Trophoblast cell (in vitro differentiated cells and primary cell): ENCODE results near the gene SMIM28.
A peak's percentile ranks its signal among the peaks of the same experiment; 100 is the strongest.

Experiments
- DNase-seq, 2 donors: peaks; one replicate each; pipeline ENCODE4 v3.0.0-alpha.2; 2016
- H2AFZ ChIP-seq: 2 replicates; pipeline ENCODE4 v1.6.1; 2013; ENCODE audit warnings: low read length, moderate library complexity, mild to moderate bottlenecking; ENCODE audit not compliant: insufficient read depth, poor library complexity
- H2AK5ac ChIP-seq: 2 replicates; pipeline ENCODE4 v1.6.1; 2013; ENCODE audit warnings: mild to moderate bottlenecking, low read length
- H2BK120ac ChIP-seq: 2 replicates; pipeline ENCODE4 v1.6.1; 2013; ENCODE audit warnings: low read length, mild to moderate bottlenecking, moderate library complexity; ENCODE audit not compliant: insufficient read depth, poor library complexity
- H2BK12ac ChIP-seq: 2 replicates; pipeline ENCODE4 v1.6.1; 2013; ENCODE audit warnings: mild to moderate bottlenecking, low read length, moderate library complexity
- H2BK5ac ChIP-seq: 2 replicates; pipeline ENCODE4 v1.6.1; 2013; ENCODE audit warnings: low read length, low read depth, moderate library complexity, mild to moderate bottlenecking; ENCODE audit not compliant: poor library complexity
- H3K14ac ChIP-seq: 2 replicates; pipeline ENCODE4 v1.6.1; 2013; ENCODE audit warnings: mild to moderate bottlenecking, low read length
- H3K18ac ChIP-seq: 2 replicates; pipeline ENCODE4 v1.6.1; 2013; ENCODE audit warnings: mild to moderate bottlenecking, low read length
- H3K23ac ChIP-seq: 2 replicates; pipeline ENCODE4 v1.6.1; 2013; ENCODE audit warnings: low read length
- H3K27ac ChIP-seq: 2 replicates; pipeline ENCODE4 v1.5.1; 2013; ENCODE audit warnings: low read depth, mild to moderate bottlenecking, inconsistent platforms, low read length, moderate library complexity
- H3K27me3 ChIP-seq: 2 replicates; pipeline ENCODE4 v1.6.1; 2013; ENCODE audit warnings: inconsistent platforms, mild to moderate bottlenecking, low read length, moderate library complexity; ENCODE audit not compliant: insufficient read depth
- H3K36me3 ChIP-seq, 2 experiments: 1 replicate in 1 of 2; 2 replicates in 1 of 2; pipeline ENCODE4 v1.6.1; 2013; ENCODE audit warnings: low read length in 2 of 2, mild to moderate bottlenecking in 2 of 2, moderate library complexity in 1 of 2; ENCODE audit not compliant: insufficient read depth in 2 of 2, control insufficient read depth in 1 of 2
- H3K4ac ChIP-seq: 2 replicates; pipeline ENCODE4 v1.6.1; 2013; ENCODE audit warnings: low read depth, mild to moderate bottlenecking, low read length, moderate library complexity
- H3K4me1 ChIP-seq, 2 experiments: 1 replicate in 1 of 2; 2 replicates in 1 of 2; pipeline ENCODE4 v1.6.1; 2013; ENCODE audit warnings: low read length in 2 of 2, mild to moderate bottlenecking in 2 of 2, moderate library complexity in 1 of 2; ENCODE audit not compliant: insufficient read depth in 2 of 2, control insufficient read depth in 1 of 2
- H3K4me2 ChIP-seq: 2 replicates; pipeline ENCODE4 v1.6.1; 2013; ENCODE audit warnings: inconsistent platforms, mild to moderate bottlenecking, low read length, moderate library complexity
- H3K4me3 ChIP-seq: 2 replicates; pipeline ENCODE4 v1.5.1; 2013; ENCODE audit warnings: mild to moderate bottlenecking, low read depth, low read length, inconsistent platforms
- H3K79me1 ChIP-seq: one replicate; pipeline ENCODE4 v1.6.1; 2013; ENCODE audit warnings: low read length
- H3K79me2 ChIP-seq: 2 replicates; pipeline ENCODE4 v1.6.1; 2013; ENCODE audit warnings: low read length, mild to moderate bottlenecking; ENCODE audit not compliant: control insufficient read depth, insufficient read depth, poor library complexity
- H3K9ac ChIP-seq: 2 replicates; pipeline ENCODE4 v1.6.1; 2013; ENCODE audit warnings: mild to moderate bottlenecking, low read length
- H3K9me3 ChIP-seq: 2 replicates; pipeline ENCODE4 v1.6.1; 2013; ENCODE audit warnings: low read depth, mild to moderate bottlenecking, control low read depth, inconsistent platforms, low read length; ENCODE audit not compliant: insufficient read depth
- H4K12ac ChIP-seq: 2 replicates; pipeline ENCODE4 v1.6.1; 2013; ENCODE audit warnings: low read depth, mild to moderate bottlenecking, low read length, moderate library complexity
- H4K8ac ChIP-seq: 2 replicates; pipeline ENCODE4 v1.6.1; 2013; ENCODE audit warnings: low read depth, mild to moderate bottlenecking, low read length, moderate library complexity
- H4K91ac ChIP-seq: one replicate; pipeline ENCODE4 v1.6.1; 2013; ENCODE audit warnings: low read depth, mild to moderate bottlenecking, low read length, moderate library complexity
- WGBS: extraction: QIAGEN DNeasy Blood & Tissue Kit; methylation state at CpG from one replicate; pipeline ENCODE4 v1.1.7; 2013; ENCODE audit warnings: missing lambda C conversion rate; ENCODE audit not compliant: insufficient read length, insufficient coverage; ENCODE audit errors: extremely low coverage; 5-methylcytosine and 5-hydroxymethylcytosine counted together

SMIM28 gene

GRCh38 chr6:138377042-138377441 is 663 bp upstream of the SMIM28 start:
- DNase-seq = no peak
- H4K91ac ChIP-seq = no peak overlapping the region
- no peak overlapping the region for H4K8ac ChIP-seq
- no peaks in the 10 kb centered on the region for H3K4me1 ChIP-seq
- H2AK5ac ChIP-seq = no peak overlapping the region
- H3K9ac ChIP-seq = no peak overlapping the region
- H4K12ac ChIP-seq = no peak overlapping the region
- H2BK12ac ChIP-seq = no peak overlapping the region
- H3K27me3 ChIP-seq = no peaks in the 10 kb centered on the region
- no peaks in the 10 kb centered on the region for H3K9me3 ChIP-seq
- H3K27ac ChIP-seq = no peak overlapping the region
- H3K14ac ChIP-seq = no peak overlapping the region
- no peak overlapping the region for H3K4ac ChIP-seq
- no peaks in the 10 kb centered on the region for H3K79me1 ChIP-seq
- no peaks in the 10 kb centered on the region for H3K36me3 ChIP-seq
- no peak overlapping the region for H3K18ac ChIP-seq
- no peaks in the 10 kb centered on the region for H3K79me2 ChIP-seq
- no peak overlapping the region for H3K23ac ChIP-seq
- no peak overlapping the region for H2BK5ac ChIP-seq
- no peak overlapping the region for H2AFZ ChIP-seq
- H2BK120ac ChIP-seq = no peak overlapping the region
- H3K4me2 ChIP-seq = no peak overlapping the region
- no peak overlapping the region for H3K4me3 ChIP-seq

DNA sequence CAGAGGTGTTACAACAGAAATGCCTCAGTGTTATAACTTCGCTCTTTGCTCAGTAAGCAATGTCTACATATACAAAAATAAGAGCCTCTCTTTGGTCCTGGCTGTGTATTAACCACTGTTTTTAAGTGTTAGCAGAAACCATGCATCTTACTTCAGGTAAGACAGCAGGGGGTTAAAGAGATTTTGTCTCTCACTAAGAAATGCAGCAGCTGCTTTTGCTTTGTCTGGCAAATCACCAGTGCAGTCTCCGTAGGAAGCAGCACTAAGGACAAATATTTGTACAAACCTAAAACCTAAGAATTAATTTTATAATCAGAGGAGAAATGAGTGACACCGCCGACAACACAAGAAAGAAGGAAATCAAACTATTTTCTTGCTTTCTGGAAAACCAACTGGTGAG is 758 bp downstream of the SMIM28 start:
- Histone ChIP-seq H3K4me2 (no peak overlapping the region), H3K14ac (no peak overlapping the region), H3K36me3 (no peaks in the 10 kb centered on the region), H3K79me1 (no peaks in the 10 kb centered on the region), H3K9ac (no peak overlapping the region), H3K27me3 (no peaks in the 10 kb centered on the region), H2BK5ac (no peak overlapping the region), H3K9me3 (no peaks in the 10 kb centered on the region), H3K27ac (no peak overlapping the region), H2BK12ac (no peak overlapping the region), H3K4me1 (peaks cover 0 to 4% of the 10 kb centered on the region in 2 experiments), H2BK120ac (no peak overlapping the region), H3K23ac (no peak overlapping the region), H2AK5ac (no peak overlapping the region), H4K12ac (no peak overlapping the region), H2AFZ (no peak overlapping the region), H4K91ac (no peak overlapping the region), H3K79me2 (no peaks in the 10 kb centered on the region), H3K4ac (no peak overlapping the region), H3K18ac (no peak overlapping the region), H3K4me3 (no peak overlapping the region), H4K8ac (no peak overlapping the region)
- no CpG with 5 or more reads among the region's 4 CpGs for WGBS
- DNase-seq = no peak

GRCh38 chr6:138382498-138383265 is 5.0 kb downstream of the SMIM28 start:
- Histone ChIP-seq H3K4me1 (peaks cover 0 to 4% of the 10 kb centered on the region in 2 experiments), H3K4ac (no peak overlapping the region), H3K4me3 (no peak overlapping the region), H2BK5ac (no peak overlapping the region), H4K8ac (no peak overlapping the region), H3K36me3 (no peaks in the 10 kb centered on the region), H3K9me3 (no peaks in the 10 kb centered on the region), H4K12ac (no peak overlapping the region), H3K9ac (no peak overlapping the region), H3K79me2 (no peaks in the 10 kb centered on the region), H2BK12ac (no peak overlapping the region), H3K4me2 (no peak overlapping the region), H3K27ac (no peak overlapping the region), H2AFZ (no peak overlapping the region), H3K23ac (no peak overlapping the region), H3K18ac (no peak overlapping the region), H3K14ac (no peak overlapping the region), H4K91ac (no peak overlapping the region), H2AK5ac (no peak overlapping the region), H3K27me3 (no peaks in the 10 kb centered on the region), H3K79me1 (no peaks in the 10 kb centered on the region), H2BK120ac (no peak overlapping the region)
- peak; percentile 64 for DNase-seq
- WGBS = no CpG with 5 or more reads among the region's 8 CpGs

DNA sequence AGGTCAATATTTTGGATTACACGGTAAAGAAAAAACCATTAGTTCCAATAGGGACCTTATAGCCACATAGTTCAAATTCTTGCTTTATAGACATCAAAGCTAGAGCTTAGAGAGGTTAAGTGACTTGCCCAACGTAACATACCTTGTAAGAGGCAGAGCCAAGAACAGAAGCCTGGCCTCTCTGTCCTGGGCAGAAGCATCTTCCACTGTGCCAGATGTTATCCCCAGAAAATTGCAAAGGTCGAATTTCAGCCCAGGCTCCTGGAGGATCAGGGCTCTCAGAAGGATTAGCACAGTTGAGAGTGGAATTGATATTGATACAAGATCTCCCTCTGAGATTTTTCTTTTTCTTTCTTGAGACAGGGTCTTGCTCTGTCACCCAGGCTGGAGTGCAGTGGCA is 6.1 kb downstream of the SMIM28 start:
- Histone ChIP-seq H3K18ac (no peak overlapping the region), H3K4me2 (no peak overlapping the region), H2AK5ac (no peak overlapping the region), H3K23ac (no peak overlapping the region), H2BK5ac (no peak overlapping the region), H4K91ac (no peak overlapping the region), H3K9ac (no peak overlapping the region), H3K4me3 (no peak overlapping the region), H3K27ac (no peak overlapping the region), H2AFZ (no peak overlapping the region), H3K4me1 (peaks cover 0 to 4% of the 10 kb centered on the region in 2 experiments), H2BK12ac (no peak overlapping the region), H3K9me3 (no peaks in the 10 kb centered on the region), H3K36me3 (no peaks in the 10 kb centered on the region), H3K27me3 (no peaks in the 10 kb centered on the region), H2BK120ac (no peak overlapping the region), H4K12ac (no peak overlapping the region), H3K14ac (no peak overlapping the region), H4K8ac (no peak overlapping the region), H3K79me1 (no peaks in the 10 kb centered on the region), H3K79me2 (no peaks in the 10 kb centered on the region), H3K4ac (no peak overlapping the region)
- no CpG with 5 or more reads among the region's 3 CpGs for WGBS
- DNase-seq = peak in 1 of 2 donors; percentile 29
